Stimulated activated CD8-positive, alpha-beta memory T cell treated with anti-CD3 and anti-CD28 coated beads, Interleukin-12 subunit alpha, Interleukin-12 subunit beta, amount 100 ng/mL, for 4 hours (primary cell): ENCODE measurements around the gene UXT.
"Not testable (repeated sequence)": the region's sequence is repeated elsewhere in the genome, so short reads cannot be mapped to it uniquely, and the experiment has no call there.

ENCODE experiments used
- DNase-seq: peaks from one replicate; pipeline ENCODE4 v3.0.0-alpha.2; 2020; ENCODE audit warnings: low read depth

UXT gene

DNA sequence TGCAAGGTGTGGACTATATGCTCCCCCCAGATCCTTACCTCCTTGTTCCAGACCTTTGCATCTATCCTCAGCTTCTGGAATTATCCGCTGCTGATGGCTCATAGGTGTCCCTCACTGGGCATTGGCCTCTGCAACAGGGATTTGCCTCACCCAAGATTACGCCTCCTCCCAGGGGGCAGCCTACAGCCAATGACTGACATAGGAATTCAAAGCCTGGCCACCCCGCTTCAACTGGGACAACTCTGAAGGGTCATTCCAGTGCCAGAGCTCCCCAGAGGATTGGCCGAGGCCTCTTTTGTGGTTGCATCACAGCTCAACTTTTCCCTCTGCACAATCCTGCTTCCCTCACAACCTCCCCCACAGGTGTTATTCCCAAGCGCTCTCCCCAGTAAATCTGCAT is 44.4 kb downstream of the UXT start:
- no peak for DNase-seq

DNA sequence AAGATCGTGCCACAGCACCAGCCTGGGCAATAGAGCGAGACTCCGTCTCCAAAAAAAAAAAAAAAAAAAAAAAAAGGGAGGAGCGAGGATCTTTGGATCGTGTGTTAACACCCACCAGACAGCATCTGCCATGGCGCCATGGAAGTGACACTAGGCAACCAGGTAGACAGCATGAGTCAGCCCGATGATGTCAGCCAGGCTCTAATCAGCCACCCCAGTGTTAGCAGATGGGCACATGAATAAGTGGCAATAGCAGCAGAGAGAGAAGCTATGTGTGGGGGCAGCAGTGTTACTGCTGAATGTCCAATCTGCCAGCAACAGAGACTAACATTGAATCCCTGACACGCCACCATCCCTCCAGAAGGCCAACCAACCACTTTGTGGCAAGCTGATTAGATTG is 45.9 kb downstream of the UXT start:
- DNase-seq, result no peak

DNA sequence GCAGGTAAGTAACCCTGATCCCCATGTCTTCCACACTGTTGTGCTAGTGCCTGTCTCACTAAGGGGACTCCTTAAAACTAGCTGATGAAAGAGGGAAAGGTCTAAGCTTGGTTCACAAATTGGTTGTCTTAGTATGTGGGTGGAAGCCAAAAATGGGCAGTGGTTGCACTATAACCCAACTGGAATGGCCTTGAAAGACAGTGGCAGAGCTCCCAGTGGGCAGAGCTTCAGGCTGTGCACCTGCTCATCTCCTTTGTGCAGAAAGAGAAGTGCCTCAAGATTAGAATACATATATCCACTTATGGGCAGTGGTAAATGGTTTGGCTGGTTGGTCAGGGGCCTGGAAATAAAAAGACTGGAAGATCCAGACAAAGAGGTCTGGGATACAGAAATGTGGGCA is 46.6 kb downstream of the UXT start:
- no peak for DNase-seq

DNA sequence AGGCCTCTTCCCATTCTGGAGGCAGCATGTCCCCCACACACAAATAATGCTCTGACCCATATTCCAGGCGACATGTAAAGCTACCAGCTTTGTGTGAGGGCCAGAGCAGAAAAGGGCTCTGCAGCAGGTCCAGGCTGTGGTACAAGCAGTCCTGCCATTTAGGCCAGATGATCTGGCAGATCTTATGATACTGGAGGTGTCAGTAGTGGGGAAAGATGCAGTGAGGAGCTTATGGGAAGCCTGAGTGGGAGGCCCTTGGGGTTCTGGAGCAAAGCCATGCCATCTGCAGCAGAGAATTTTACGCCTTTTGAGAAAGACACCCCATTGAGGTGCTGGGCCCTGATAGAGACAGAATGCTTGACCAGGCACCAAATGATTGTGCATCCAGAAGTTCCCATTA is 47.1 kb downstream of the UXT start:
- no peak for DNase-seq

DNA sequence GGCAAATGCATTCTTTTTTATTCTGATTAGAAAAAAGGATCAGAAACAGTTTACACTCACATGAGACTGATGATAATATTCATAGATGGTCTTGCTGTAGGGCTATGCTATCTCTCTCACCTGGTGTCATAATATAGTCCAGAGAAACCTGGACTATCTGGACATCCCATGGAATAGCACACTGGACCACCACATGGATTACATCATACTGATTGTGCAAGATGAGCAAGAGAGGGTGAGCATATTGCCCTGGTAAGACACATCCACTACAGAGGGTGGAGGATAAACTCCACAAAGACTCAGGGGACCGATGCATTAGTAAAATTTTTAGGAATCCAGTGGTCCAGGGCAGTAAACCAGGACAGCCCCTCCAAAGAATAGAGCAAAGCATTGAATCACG is 47.5 kb downstream of the UXT start:
- DNase-seq, result no peak

DNA sequence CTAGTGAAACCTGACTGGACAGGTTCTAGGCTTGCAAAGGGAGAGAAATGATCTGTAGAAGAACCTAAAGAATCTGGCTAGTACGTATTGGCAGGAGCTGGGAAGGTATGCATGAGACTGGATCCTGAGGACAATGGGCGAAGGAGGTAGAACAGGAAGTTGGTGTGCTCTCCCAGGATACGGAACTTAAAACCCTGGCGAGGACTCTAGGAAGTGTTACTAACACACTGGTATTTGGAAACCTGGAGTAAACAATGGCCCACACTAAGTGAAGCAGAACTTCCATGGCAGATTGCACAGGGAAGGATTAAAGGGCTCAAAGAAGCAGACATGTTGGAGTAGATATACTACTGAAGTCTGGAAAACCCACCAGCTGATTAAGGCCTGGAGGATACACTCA is 48.5 kb downstream of the UXT start:
- no peak for DNase-seq

DNA sequence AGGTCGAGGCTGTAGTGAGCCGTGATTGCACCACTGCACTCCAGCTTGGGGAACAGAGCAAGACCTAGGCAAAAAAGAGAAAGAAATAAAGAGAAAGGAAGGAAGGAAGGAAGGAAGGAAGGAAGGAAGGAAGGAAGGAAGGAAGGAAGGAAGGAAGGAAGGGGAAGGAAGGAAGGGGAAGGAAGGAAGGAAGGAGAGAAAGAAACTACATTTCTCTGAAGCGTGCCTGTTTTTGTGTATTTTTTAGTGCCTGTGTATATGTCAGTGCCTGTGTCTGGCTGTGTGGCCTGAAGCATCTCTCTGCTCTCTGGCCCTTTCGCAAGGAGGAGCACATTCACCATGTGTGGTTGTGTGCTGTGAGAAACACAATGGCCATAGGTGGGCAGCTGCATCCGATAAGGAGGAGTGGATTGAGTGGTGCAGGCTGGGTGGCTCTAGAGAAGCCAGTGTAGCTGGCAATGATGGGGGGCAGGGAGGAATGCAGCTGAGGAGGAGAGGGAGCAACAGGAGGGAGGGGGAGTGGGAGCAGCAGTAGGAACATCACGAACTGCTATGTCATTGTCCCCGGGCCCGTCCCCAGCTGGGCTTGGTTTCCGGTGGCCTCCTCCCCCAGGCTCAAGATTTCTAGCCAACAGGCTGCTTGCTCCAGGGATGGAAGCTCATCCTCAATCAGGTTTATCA is 50.7 kb downstream of the UXT start:
- DNase-seq, result no peak

DNA sequence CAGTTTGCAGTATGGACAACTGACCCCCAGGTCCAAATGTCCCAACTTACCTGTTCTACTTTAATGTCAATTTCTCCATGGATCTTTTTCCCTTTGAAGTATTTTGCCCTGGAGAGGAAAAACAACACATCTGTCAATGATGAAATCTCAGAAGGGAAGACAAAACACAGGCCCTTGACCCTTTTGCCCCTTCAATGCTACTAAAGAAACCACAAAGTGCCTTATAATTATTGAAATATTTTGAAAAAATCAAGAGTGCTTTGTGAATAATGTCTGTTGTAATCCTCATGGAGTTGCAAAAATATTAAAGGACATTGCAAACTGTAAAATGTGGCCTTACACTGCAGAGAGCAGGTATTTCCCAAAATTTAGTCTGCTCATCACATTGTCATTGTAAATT is 51.9 kb downstream of the UXT start:
- DNase-seq, result no peak

DNA sequence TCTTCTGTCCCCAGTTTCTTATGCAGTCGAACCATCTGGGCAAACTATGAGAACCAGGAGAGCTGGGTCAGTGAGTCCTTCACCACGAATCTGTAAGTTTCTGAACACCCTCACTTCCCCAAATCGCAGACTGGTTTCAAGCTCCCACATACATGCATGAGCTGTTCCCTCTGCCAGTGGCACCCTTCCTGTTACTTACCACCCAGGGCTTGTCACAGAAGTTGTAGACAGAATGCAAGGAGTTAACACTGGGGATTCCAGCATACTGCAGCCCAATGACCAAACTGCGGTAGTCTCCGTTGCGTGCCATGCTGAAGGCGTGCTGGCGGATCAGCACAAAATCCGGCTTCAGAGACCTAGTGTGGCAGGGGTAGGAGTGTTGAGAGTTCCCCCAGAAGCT is 54.0 kb downstream of the UXT start:
- no peak for DNase-seq

DNA sequence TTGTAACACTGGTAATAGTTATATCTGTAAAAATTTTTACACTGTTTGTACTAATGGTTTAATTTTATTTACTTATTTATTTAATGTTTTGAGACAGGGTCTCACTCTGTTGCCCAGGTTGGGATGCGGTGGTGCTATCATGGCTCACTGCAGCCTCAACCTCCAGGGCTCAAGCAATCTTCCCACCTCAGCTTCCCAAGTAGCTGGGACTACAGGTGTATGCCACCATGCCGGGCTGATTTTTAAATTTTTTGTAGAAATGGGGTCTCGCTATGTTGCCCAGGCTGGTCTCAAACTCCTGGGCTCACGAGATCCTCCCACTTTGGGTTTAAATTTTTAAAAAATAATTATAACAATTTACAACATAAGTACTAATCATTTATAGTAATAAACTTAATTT is 55.9 kb downstream of the UXT start:
- not testable (repeated sequence) for DNase-seq
